Measurements from ENCODE around the gene XYLT1. TPM values are rescaled to one million over a fixed set of nuclear protein-coding genes. Genes with fewer than 3 reads are reported as not detected.
A peak's percentile ranks its signal among the peaks of the same experiment; 100 is the strongest.

Gene XYLT1
- total RNA-seq, 1 experiment from 2014 or later, result 14.5 TPM

DNA sequence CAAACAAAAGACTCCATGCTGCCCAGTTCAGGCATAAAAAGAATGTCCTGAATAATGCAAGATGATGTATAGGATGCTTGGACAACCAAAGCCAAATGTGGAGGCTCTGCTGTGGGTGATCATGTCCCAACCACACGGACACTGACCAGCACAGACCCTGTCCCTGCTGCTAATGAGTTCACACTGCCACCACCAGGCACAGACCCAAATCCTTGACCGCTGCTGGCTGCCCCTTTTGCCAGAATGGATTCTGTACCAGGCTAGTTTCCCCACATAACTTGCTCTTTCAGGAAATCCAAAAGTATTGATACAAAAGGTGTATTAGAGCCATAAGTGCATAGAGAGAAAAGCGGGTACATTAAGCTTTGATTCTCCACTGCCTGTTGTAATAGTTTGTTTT is 60.9 kb downstream of the XYLT1 start:
- no peak overlapping the region for H3K23ac ChIP-seq (ENCODE audit: insufficient read length, low read depth, low read length)
- no peak overlapping the region for H2AK5ac ChIP-seq (ENCODE audit: insufficient read length, low read length)
- no peak overlapping the region for H2BK12ac ChIP-seq (ENCODE audit: insufficient read length, low read depth, low read length)
- no peak overlapping the region for H3K4ac ChIP-seq (ENCODE audit: low read depth, low read length)
- peak overlapping the region in 1 of 3 experiments; percentile 70; a peak in 3 of 7 replicates for H3K27ac Mint-ChIP-seq
- no peak overlapping the region for H3K27ac ChIP-seq (ENCODE audit: insufficient read length, low read depth, low read length)
- no peak overlapping the region for H3K18ac ChIP-seq (ENCODE audit: insufficient read length, low read depth, low read length)
- no peak overlapping the region for H4K8ac ChIP-seq (replicated peaks; ENCODE audit: insufficient read length, low read depth, low read length)
- H3K27me3 Mint-ChIP-seq (ENCODE audit: low read depth), result no peaks in the 10 kb centered on the region
- no peak overlapping the region for H2BK120ac ChIP-seq (ENCODE audit: low read depth, low read length, poor library complexity, severe bottlenecking)
- H3K4me1 ChIP-seq (ENCODE audit: insufficient read depth, low read length), result no peaks in the 10 kb centered on the region; the same call in 1 of the 2 replicates
- H4K91ac ChIP-seq (ENCODE audit: insufficient read length, low read depth, low read length), result no peak overlapping the region
- no peaks in the 10 kb centered on the region for H3K9me3 ChIP-seq (ENCODE audit: control insufficient read depth, low read depth, low read length)
- H3K4me1 Mint-ChIP-seq, result peaks cover 36 to 52% of the 10 kb centered on the region in 2 experiments
- no CpG with 5 or more reads among the region's 3 CpGs for whole genome bisulfite sequencing (ENCODE audit: extremely low coverage, insufficient read length, low lambda C conversion rate)
- H2AFZ ChIP-seq (ENCODE audit: low read length), result no peak overlapping the region
- peaks cover 3 to 18% (median 6%) of the 10 kb centered on the region in 3 experiments; a peak in 6 of 7 replicates for H3K36me3 Mint-ChIP-seq (ENCODE audit: insufficient read depth in 1 of 3, low read depth in 3 of 3)
- peaks cover 2 to 4% of the 10 kb centered on the region in 2 experiments; a peak in 3 of 5 replicates for H3K9me3 Mint-ChIP-seq
- H3K56ac ChIP-seq (ENCODE audit: insufficient read length, low read depth, low read length), result no peak overlapping the region
- H3K14ac ChIP-seq (ENCODE audit: insufficient read depth, low read length), result no peak overlapping the region
- no peaks in the 10 kb centered on the region for H3K27me3 ChIP-seq (ENCODE audit: insufficient read depth, low read length)
- no peak overlapping the region for H3K4me3 Mint-ChIP-seq
- no peak for DNase-seq
- no peaks in the 10 kb centered on the region for H3K23me2 ChIP-seq (ENCODE audit: insufficient read length, low read depth, low read length, poor library complexity, severe bottlenecking)
- H3K79me1 ChIP-seq (ENCODE audit: insufficient read depth, low read depth, low read length, poor library complexity, severe bottlenecking), result no peaks in the 10 kb centered on the region
- TF ChIP-seq, protein P1, sequence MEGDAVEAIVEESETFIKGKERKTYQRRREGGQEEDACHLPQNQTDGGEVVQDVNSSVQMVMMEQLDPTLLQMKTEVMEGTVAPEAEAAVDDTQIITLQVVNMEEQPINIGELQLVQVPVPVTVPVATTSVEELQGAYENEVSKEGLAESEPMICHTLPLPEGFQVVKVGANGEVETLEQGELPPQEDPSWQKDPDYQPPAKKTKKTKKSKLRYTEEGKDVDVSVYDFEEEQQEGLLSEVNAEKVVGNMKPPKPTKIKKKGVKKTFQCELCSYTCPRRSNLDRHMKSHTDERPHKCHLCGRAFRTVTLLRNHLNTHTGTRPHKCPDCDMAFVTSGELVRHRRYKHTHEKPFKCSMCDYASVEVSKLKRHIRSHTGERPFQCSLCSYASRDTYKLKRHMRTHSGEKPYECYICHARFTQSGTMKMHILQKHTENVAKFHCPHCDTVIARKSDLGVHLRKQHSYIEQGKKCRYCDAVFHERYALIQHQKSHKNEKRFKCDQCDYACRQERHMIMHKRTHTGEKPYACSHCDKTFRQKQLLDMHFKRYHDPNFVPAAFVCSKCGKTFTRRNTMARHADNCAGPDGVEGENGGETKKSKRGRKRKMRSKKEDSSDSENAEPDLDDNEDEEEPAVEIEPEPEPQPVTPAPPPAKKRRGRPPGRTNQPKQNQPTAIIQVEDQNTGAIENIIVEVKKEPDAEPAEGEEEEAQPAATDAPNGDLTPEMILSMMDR (conservative IDR thresholded peaks at IDR 0.05), result no peak
- no peaks in the 10 kb centered on the region for H4K20me1 ChIP-seq (ENCODE audit: control insufficient read depth, insufficient read depth, insufficient read length)
- peaks cover 2% of the 10 kb centered on the region; the same call in 1 of the 2 replicates for H3K79me2 ChIP-seq (ENCODE audit: insufficient read depth, low read length)
- H2BK15ac ChIP-seq (ENCODE audit: low read depth, low read length), result no peak overlapping the region
- no peak overlapping the region for H3K4me2 ChIP-seq (ENCODE audit: insufficient read depth, insufficient read length, low read length)
- no peak overlapping the region for H3T11ph ChIP-seq (ENCODE audit: low read length)
- no peak overlapping the region for H2BK5ac ChIP-seq (ENCODE audit: insufficient read length, low read length)
- H2BK20ac ChIP-seq (ENCODE audit: low read depth, low read length, poor library complexity, severe bottlenecking), result no peak overlapping the region
- no peak overlapping the region for H3K9ac ChIP-seq (ENCODE audit: extremely low read depth, insufficient read length, low read length)
- H4K5ac ChIP-seq (ENCODE audit: insufficient read length, low read depth, low read length), result no peak overlapping the region

All from H9 (cell line).